ENCODE measurements around the gene MYCBPAP.

The MYCBPAP gene

DNA sequence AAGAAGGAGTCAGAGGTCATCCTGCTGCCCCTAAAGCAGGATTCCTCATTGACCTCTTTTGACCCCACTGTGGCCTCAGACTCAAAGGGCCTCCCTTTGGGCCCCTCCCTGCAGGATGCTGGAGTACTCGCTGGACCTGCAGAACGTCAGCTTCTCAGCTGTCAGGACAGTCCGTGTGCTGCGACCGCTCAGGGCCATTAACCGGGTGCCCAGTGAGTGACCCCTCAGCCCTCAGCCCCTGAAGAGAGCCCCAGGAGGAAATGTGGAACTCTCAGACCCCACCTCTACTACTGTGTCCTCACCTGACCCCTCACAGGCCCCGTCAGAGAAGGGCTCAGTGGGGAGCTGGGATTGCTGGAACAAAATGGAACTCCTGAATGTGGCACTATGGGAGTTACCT lies 61.4 kb downstream of the MYCBPAP start:
- no peak for DNase-seq (ENCODE audit: low read depth in 1 of 2, low spot score in 1 of 2)

DNA sequence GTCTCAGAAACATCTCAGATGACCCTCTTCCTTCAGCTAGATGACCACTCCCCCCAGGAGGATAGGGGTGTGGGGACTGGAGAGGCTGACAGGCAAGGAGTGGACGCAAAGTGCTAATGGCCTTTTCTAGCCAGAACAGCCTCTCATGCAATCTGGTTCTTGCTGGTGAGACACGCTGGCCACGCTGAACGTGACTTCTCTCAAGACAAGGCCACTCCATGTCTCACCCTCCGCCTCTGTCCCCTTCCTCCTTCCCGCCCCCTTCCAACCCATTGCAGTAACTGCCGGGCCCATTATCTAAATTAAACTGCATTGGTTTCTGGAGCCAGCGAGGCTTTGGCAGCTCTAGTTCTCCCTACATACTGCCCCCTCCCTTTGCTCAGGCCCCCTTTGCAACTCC lies 61.8 kb downstream of the MYCBPAP start:
- DNase-seq (ENCODE audit: low read depth in 1 of 2, low spot score in 1 of 2): no peak

DNA sequence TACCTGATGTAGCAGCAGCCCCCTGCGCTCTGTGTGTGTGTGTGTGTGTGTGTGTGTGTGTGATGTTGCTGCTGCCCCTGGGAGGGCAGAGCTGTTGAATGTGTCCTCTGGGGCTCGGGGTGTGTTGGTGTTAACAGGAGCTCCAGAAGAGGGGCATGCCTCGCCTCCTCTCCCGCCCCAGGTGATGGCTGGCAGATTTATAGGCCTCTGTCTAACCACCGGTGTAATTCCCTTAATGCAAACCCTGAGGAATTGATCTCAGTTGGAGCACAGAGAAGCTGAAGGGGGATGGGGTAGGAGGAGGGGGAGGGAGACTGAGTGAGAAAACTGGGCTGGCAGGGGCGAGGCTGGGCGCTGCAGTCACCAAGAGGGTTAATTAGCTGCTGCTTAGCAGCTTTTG lies 62.3 kb downstream of the MYCBPAP start:
- no peak for DNase-seq (ENCODE audit: low read depth in 1 of 2, low spot score in 1 of 2)

DNA sequence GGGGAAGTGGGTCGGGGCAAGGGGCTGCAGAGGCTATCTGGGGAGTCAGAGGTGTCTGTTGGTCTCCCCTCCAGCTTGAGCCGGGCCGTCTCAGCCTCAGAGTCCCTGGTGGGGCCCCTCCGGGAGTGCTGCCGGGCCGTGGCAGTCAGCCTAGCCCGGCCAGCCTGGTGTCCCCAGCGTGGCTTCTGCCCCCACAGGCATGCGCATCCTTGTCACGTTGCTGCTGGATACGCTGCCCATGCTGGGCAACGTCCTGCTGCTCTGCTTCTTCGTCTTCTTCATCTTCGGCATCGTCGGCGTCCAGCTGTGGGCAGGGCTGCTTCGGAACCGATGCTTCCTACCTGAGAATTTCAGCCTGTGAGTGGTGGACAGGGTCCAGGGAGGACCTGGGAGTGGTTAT lies 63.4 kb downstream of the MYCBPAP start:
- no peak for DNase-seq (ENCODE audit: low read depth in 1 of 2, low spot score in 1 of 2)

DNA sequence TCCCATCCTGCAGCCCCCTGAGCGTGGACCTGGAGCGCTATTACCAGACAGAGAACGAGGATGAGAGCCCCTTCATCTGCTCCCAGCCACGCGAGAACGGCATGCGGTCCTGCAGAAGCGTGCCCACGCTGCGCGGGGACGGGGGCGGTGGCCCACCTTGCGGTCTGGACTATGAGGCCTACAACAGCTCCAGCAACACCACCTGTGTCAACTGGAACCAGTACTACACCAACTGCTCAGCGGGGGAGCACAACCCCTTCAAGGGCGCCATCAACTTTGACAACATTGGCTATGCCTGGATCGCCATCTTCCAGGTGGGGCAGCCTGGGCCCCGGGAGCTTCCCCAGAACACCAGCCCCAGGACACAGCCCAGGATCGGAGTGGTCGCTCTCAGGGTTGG lies 64.3 kb downstream of the MYCBPAP start:
- no peak for DNase-seq (ENCODE audit: low read depth in 1 of 2, low spot score in 1 of 2)

DNA sequence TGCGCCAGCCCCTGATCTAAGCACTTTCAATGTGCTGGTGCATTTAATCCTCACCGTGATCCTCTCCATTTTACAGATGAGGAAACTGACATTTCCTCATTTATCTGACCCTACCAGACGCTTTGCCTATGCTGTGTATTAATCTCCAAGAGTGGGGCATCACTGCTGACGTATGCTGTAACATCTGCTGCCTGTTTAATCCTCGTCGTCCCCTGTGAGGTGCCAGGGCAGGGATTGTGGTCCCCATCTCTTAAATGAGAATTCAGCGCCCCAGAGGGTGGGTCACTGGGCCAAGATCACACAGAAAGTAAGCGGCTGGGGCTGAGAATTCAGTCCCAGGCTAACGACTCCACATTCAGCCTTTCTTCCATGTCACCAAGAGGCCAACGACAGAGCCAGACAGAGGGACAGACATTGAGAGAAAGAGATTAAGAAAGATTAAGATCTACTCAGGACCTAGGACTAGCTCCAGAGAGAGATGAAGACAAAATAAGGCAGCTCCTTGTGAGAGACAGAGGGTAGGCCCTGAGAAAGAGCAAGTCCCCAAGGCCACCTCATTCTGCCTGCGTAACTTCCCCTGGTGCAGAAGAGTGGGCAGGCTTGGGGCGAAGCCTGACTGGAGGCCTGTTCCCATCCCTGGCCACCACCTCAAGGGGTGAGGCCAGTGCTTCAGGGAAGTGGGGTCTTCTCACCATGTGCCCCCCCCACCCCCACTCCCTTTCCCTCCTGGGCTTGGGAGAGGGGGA lies 65.8 kb downstream of the MYCBPAP start:
- no peak for DNase-seq (ENCODE audit: low read depth in 1 of 2, low spot score in 1 of 2)

DNA sequence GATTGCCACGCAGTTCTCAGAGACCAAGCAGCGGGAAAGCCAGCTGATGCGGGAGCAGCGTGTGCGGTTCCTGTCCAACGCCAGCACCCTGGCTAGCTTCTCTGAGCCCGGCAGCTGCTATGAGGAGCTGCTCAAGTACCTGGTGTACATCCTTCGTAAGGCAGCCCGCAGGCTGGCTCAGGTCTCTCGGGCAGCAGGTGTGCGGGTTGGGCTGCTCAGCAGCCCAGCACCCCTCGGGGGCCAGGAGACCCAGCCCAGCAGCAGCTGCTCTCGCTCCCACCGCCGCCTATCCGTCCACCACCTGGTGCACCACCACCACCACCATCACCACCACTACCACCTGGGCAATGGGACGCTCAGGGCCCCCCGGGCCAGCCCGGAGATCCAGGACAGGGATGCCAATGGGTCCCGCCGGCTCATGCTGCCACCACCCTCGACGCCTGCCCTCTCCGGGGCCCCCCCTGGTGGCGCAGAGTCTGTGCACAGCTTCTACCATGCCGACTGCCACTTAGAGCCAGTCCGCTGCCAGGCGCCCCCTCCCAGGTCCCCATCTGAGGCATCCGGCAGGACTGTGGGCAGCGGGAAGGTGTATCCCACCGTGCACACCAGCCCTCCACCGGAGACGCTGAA lies 67.5 kb downstream of the MYCBPAP start:
- no peak for DNase-seq (ENCODE audit: low read depth in 1 of 2, low spot score in 1 of 2)

DNA sequence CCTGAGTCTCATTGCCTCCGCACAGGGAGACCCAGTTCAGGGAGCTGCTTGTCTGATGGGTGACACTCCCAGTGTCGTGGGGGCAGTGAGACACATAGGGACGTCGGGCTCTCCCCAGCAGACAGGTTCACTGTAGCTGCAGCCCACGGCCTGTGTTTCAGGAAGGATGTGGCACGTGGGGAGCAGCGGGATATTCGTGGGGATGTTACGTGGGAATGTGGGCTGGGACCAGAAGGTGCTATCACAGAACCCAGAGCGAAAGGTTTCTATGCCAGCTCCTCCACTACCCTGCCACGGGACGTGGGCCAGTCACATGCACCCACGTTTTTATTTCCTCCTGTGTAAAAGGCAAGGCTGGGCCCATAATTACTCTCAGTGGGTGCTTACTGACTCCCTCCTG lies 68.6 kb downstream of the MYCBPAP start:
- DNase-seq (ENCODE audit: low read depth in 1 of 2, low spot score in 1 of 2): no peak

DNA sequence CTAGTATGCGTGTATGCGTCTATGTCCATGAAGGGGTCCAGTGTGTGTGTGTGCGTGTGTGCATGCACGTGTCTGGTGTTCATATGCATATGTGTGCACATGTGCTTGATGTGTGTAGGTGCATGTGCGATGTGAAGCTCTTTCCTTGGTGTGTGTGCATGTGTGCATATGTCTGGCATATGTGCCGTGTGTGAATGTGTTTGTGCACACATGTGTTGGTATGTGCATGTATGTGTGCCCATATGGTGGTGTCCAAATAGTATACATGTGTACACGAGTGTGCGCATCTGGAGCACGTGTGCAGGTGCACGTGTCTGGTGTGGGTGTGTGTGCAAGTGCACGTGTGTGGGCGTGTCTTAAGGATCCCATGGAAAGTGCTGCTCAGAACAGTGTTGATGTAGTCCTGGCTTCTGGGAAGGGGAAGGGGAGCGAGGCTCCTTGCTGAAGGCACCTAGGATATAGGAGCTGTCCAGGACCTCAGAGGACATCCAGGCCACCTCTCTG lies 69.3 kb downstream of the MYCBPAP start:
- DNase-seq (ENCODE audit: low read depth in 1 of 2, low spot score in 1 of 2): no peak

DNA sequence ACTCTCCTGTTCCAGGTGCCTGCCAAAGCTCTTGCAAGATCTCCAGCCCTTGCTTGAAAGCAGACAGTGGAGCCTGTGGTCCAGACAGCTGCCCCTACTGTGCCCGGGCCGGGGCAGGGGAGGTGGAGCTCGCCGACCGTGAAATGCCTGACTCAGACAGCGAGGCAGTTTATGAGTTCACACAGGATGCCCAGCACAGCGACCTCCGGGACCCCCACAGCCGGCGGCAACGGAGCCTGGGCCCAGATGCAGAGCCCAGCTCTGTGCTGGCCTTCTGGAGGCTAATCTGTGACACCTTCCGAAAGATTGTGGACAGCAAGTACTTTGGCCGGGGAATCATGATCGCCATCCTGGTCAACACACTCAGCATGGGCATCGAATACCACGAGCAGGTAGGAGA lies 69.9 kb downstream of the MYCBPAP start:
- DNase-seq (ENCODE audit: low read depth in 1 of 2, low spot score in 1 of 2): no peak

DNA sequence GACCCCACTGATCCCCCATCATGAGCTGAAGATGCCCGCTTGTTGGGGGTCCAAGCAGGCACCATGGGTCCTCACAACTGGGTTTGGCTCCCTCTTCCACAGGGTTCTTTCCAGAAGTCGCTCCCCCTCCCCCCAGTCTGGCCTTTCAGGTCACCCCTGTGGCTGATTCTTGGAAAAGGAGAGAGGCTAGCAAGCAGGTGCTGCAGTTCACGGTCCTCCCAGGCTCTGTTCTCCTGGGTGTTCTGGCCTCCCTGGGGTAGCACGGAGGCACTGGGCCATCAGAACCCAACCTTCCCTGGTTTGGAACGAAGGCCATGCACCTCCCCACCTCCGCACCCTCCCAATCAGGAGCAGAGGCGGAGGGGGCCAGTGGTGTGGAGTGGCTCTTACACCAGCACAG lies 71.2 kb downstream of the MYCBPAP start:
- DNase-seq (ENCODE audit: low read depth in 1 of 2, low spot score in 1 of 2): no peak

DNA sequence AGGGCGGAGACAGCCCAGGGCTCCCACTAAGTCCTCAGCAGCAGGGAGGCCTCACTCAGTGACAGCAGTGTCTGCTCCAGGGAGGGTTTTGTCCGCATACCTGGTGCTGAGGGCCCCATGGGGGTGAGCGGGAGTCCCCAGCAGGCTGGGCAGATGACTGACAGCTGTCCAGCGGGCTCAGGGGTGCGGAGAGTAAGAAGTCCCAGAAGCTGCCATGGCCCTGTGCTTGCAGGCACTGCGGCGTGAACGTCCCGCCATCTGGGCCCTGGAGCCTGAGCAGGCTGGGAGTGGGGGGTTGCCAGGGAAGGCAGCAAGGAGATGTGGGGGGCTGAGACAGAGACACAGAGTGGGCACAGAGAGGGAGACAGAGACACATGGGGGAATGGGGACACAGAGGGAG lies 72.4 kb downstream of the MYCBPAP start:
- DNase-seq (ENCODE audit: low read depth in 1 of 2, low spot score in 1 of 2): no peak
